Vagina (tissue), 2 donors: ENCODE measurements around the gene WNT5A.

Source experiments
- CTCF ChIP-seq, 3 experiments: fragments of 450-650 bp in 2 of 3; fragments of 200-600 bp in 1 of 3; sonication (generic) in 1 of 3; IDR thresholded peaks; one replicate each; pipeline ENCODE4 v1.5.1; 2017 to 2019; ENCODE audit warnings: antibody characterized with exemption in 3 of 3, mild to moderate bottlenecking in 2 of 3, moderate library complexity in 2 of 3
- POLR2AphosphoS5 ChIP-seq, 2 donors: sonication (generic); formaldehyde crosslinking; IDR thresholded peaks; one replicate each; pipeline ENCODE4 v1.9.0; 2017; ENCODE audit warnings: antibody characterized with exemption in 2 of 2, mild to moderate bottlenecking in 2 of 2, low read depth in 1 of 2; ENCODE audit not compliant: insufficient read depth in 1 of 2

GRCh38 chr3:55423782-55424181, 63.3 kb downstream of the WNT5A start:
- TF ChIP-seq CTCF (IDR thresholded peaks at IDR 0.05) = no peak
- TF ChIP-seq POLR2AphosphoS5 (IDR thresholded peaks at IDR 0.05; ENCODE audit: insufficient read depth in 1 of 2, low read depth in 1 of 2) = no peak
